ACC112 (cell line): Measurements from ENCODE around the gene DNAJC22.

Source experiments
- H2AFZ ChIP-seq: fragments of 200-600 bp; sonication (generic); one replicate; pipeline ENCODE4 v1.6.0; 2017; ENCODE audit warnings: antibody characterized with exemption, low read length; ENCODE audit not compliant: unreplicated experiment
- H3K27ac ChIP-seq: fragments of 200-600 bp; sonication (generic); 2 replicates; pipeline ENCODE4 v1.5.1; 2014; ENCODE audit warnings: low read depth, mild to moderate bottlenecking, antibody characterized with exemption, low read length, moderate library complexity
- H3K27me3 ChIP-seq: fragments of 200-600 bp; sonication (generic); 2 replicates; pipeline ENCODE4 v1.6.1; 2014; ENCODE audit warnings: mild to moderate bottlenecking, antibody characterized with exemption, low read length, moderate library complexity, mixed read lengths; ENCODE audit not compliant: insufficient read depth
- H3K36me3 ChIP-seq: fragments of 200-600 bp; sonication (generic); 2 replicates; pipeline ENCODE4 v1.6.1; 2016; ENCODE audit warnings: mild to moderate bottlenecking, antibody characterized with exemption, low read length, moderate library complexity, mixed read lengths; ENCODE audit not compliant: insufficient read depth
- H3K4me1 ChIP-seq: fragments of 200-600 bp; sonication (generic); one replicate; pipeline ENCODE4 v1.6.1; 2016; ENCODE audit warnings: low read length, mixed read lengths; ENCODE audit not compliant: insufficient read depth, unreplicated experiment, control insufficient read depth
- H3K4me3 ChIP-seq: fragments of 200-600 bp; sonication (generic); 2 replicates; pipeline ENCODE4 v1.5.1; 2014; ENCODE audit warnings: mild to moderate bottlenecking, low read depth, low read length
- H3K79me2 ChIP-seq: fragments of 200-600 bp; sonication (generic); one replicate; pipeline ENCODE4 v1.6.0; 2016; ENCODE audit warnings: low read length; ENCODE audit not compliant: control insufficient read depth, unreplicated experiment, insufficient read depth

The DNAJC22 gene

DNA sequence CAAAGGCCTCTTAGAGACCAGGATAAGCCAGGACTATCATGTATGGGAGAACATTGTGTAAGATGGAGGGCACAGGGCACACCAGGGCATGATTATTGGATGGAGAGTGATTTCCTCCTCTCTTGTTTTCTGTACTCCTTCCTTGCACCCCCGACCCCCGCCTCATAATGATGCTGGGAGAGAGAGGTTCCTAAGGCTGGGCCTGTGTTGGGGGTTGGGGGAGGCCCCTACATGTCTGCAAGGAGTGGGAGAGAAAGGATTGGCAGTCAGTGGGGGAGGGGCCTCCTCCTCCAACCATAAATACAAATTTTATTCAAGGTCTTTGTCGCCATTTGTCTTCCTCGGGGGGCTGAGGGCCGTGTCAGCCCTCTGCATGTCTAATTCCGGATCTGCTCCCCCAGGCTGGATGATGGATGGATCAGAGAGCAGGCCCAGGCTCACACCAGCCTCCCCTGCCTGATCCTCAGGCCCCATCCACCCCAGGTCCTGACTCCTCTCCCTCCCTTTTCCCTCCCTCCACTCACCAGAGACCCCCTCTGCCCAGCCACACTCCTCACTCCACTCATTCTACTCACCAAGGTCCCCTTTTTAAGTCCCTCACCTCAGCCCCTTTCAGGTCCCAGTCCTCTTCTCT is 7.7 kb upstream of the DNAJC22 start:
- no peak overlapping the region for H2AFZ ChIP-seq
- no peak overlapping the region for H3K4me3 ChIP-seq
- H3K27me3 ChIP-seq: peaks cover 63% of the 10 kb centered on the region
- no peaks in the 10 kb centered on the region for H3K36me3 ChIP-seq
- no peaks in the 10 kb centered on the region for H3K79me2 ChIP-seq
- H3K27ac ChIP-seq: no peak overlapping the region
- peaks cover 6% of the 10 kb centered on the region for H3K4me1 ChIP-seq

DNA sequence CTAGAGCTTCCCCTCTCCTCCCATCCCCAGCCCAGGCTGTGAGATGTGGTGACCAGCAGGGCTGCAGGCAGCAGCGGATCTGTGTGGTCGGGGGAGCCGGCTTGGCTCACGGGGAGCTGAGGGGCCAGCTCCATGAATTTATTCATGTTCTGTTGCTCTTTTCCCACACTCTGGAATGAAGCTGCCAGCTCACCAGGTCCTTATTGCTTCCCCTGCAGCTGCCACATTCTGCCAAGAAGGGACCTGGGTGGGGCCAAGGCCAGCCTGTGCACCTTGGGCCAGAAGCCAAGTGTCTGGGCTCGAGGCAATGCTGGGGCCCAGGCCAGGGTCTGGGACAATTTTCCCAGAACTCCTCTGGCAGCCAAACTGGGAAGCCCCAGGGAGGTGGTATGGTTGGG is 7.2 kb upstream of the DNAJC22 start:
- no peaks in the 10 kb centered on the region for H3K79me2 ChIP-seq
- peaks cover 6% of the 10 kb centered on the region for H3K4me1 ChIP-seq
- no peak overlapping the region for H3K27ac ChIP-seq
- peaks cover 66% of the 10 kb centered on the region for H3K27me3 ChIP-seq
- H3K4me3 ChIP-seq: no peak overlapping the region
- H3K36me3 ChIP-seq: no peaks in the 10 kb centered on the region
- H2AFZ ChIP-seq: no peak overlapping the region

DNA sequence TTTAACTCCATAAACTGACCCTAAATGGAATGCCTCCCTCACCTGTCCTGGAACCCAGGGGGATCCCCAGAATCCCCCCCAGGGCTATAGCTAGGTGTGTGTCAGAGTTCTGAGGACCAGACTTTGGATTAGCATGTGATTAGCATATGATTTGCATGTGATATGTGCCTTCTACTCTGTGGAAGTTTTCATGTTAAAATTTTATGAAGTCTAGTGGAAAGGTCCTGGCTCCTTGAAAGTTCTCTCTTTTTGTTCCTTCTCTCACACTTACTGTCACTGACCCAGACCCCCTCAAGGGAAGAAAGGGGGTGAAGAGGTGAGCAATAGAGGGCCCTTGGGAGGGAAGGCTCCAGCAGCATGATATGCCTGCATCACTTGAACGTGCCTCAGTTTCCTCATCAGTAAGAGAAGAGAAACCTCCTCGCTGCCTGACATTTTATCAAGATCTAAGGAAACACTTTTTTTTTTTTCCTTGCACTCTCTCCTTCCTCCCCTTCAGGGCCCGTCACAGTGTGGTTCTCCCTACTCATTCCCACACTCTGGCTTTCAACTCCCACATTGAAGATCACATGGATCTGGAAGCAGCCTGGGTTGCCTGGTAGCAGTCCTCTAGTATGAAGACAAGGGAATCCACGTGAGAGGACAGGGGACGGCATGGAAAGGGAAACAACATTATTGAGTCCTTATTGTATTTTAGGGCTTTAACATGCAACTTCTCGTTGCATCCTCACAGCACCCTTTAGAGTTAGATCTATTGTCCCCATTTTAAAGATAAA is 6.4 kb upstream of the DNAJC22 start:
- Histone ChIP-seq H3K4me1 (peaks cover 6% of the 10 kb centered on the region), H3K27ac (no peak overlapping the region), H2AFZ (no peak overlapping the region), H3K4me3 (no peak overlapping the region), H3K79me2 (no peaks in the 10 kb centered on the region), H3K27me3 (peaks cover 68% of the 10 kb centered on the region), H3K36me3 (no peaks in the 10 kb centered on the region)

- Histone ChIP-seq H3K4me3 (no peak overlapping the region), H3K79me2 (no peaks in the 10 kb centered on the region), H3K4me1 (peaks cover 6% of the 10 kb centered on the region), H3K36me3 (no peaks in the 10 kb centered on the region), H3K27ac (no peak overlapping the region), H3K27me3 (peaks cover 68% of the 10 kb centered on the region), H2AFZ (no peak overlapping the region)
Measured at GRCh38 chr12:49340971-49341776, 5.5 kb upstream of the DNAJC22 start.

DNA sequence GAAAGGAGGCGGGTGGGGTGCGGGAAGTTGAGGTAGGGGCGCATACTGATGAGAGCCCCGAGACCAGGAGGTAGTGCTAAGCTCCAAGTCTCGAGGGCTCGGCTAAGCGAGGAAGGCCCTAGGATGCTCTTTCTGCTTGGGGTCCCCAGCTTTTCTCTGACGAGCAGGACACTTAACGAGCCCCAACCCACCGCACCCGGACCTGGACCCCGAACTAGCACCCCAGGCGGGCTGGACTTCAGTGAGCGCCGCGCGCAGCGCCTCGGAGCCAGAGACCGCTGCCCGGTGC is 5.0 kb upstream of the DNAJC22 start:
- Histone ChIP-seq H2AFZ (no peak overlapping the region), H3K27me3 (peaks cover 68% of the 10 kb centered on the region), H3K4me3 (peak overlapping the region; percentile 73), H3K27ac (no peak overlapping the region), H3K79me2 (no peaks in the 10 kb centered on the region), H3K36me3 (no peaks in the 10 kb centered on the region), H3K4me1 (peaks cover 11% of the 10 kb centered on the region)

- H3K4me3 ChIP-seq: peak overlapping the region; percentile 73
- peaks cover 16% of the 10 kb centered on the region for H3K4me1 ChIP-seq
Measured at GRCh38 chr12:49342066-49342913, 4.4 kb upstream of the DNAJC22 start.

GRCh38 chr12:49342914-49343731 is 3.6 kb upstream of the DNAJC22 start:
- no peak overlapping the region for H3K27ac ChIP-seq
- no peaks in the 10 kb centered on the region for H3K79me2 ChIP-seq
- peak overlapping the region; percentile 61 for H2AFZ ChIP-seq
- peaks cover 67% of the 10 kb centered on the region for H3K27me3 ChIP-seq
- H3K4me3 ChIP-seq: peak overlapping the region; percentile 73
- peaks cover 23% of the 10 kb centered on the region for H3K4me1 ChIP-seq
- H3K36me3 ChIP-seq: no peaks in the 10 kb centered on the region

More at GRCh38 chr12:49342066-49342913, 4.4 kb upstream of the DNAJC22 start:
- no peak overlapping the region for H3K27ac ChIP-seq
- no peaks in the 10 kb centered on the region for H3K36me3 ChIP-seq
- H2AFZ ChIP-seq: peak overlapping the region; percentile 61
- H3K79me2 ChIP-seq: no peaks in the 10 kb centered on the region
- H3K27me3 ChIP-seq: peaks cover 71% of the 10 kb centered on the region

DNA sequence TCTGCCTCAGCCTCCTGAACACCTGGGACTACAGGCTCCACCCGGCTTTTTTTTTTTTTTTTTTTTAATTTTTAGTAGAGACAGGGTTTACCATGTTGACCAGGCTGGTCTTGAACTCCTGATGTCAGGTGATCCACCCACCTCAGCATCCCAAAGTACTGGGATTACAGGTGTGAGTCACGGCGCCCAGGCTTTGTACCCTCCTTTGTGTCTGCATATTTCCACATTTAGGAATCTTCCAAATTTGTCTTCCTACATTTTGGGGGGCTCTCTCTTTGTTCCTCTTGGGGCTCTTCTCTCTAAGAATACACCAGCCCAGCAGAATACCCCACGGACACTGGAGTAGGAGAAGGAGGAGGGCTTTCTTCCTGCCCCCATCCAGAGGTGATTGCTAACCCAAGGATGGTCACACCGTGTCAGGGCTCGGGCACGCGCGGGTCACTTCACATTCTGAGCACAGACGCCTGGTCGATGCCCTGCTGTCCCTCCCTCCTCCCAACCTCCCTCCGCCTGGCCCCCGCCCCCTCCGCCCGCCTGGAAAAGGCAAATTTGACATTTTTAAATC is 2.1 kb upstream of the DNAJC22 start:
- Histone ChIP-seq H3K27ac (no peak overlapping the region), H3K4me1 (peaks cover 30% of the 10 kb centered on the region), H3K79me2 (no peaks in the 10 kb centered on the region), H2AFZ (no peak overlapping the region), H3K27me3 (peaks cover 67% of the 10 kb centered on the region), H3K36me3 (no peaks in the 10 kb centered on the region), H3K4me3 (no peak overlapping the region)

DNA sequence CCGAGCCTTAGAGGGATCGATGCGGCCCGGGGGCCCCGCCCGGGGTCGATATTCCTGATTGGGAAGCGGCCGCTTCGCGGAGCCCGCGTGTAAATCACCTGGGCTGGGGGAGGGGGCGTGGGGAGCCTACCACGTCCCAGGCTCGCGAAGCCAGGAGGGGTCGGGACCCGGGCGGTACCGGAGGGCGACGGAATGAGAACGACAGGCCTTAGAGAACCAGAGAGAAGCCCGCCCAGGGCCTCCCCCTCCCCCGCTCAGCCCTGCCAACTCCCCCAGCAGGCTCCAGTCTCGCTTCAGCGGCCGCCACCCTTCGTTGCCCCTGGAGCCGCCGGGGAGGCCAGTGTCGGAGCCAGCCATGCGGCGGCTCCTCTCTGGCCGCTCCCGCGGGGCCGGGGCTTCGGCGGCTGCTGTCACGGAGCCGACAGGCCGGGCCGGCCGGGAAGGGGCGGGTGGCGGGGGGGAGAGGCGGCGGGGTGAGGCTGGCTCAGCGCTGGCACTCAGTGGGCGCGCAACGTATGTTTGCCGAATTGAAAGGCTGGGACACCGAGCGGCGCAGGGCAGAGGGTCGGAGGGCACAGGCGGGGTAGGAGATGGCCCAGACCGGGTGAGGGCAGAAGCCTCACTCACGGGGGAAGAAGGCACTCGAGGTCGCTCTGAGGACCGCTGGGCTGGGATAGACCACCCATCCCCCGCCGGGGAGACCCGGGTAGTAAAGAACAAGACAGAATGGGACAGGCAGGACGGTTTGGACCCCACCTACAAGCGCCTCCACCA is 1.4 kb upstream of the DNAJC22 start:
- no peaks in the 10 kb centered on the region for H3K36me3 ChIP-seq
- peaks cover 65% of the 10 kb centered on the region for H3K27me3 ChIP-seq
- H3K27ac ChIP-seq: no peak overlapping the region
- H3K4me3 ChIP-seq: peak overlapping the region; percentile 64
- no peaks in the 10 kb centered on the region for H3K79me2 ChIP-seq
- H3K4me1 ChIP-seq: peaks cover 30% of the 10 kb centered on the region
- H2AFZ ChIP-seq: no peak overlapping the region
